ENCODE results near the gene C2CD5. TPM values are rescaled to one million over a fixed set of nuclear protein-coding genes. Genes with fewer than 3 reads are reported as not detected.

The C2CD5 gene
- total RNA-seq, 1 donor from 2014 or later: 34.7 TPM

- intact Hi-C loops (cut with DNase I): no loop called here
These were observed 8.9 kb downstream of the C2CD5 start for GRCh38 chr12:22535478-22535877.

DNA sequence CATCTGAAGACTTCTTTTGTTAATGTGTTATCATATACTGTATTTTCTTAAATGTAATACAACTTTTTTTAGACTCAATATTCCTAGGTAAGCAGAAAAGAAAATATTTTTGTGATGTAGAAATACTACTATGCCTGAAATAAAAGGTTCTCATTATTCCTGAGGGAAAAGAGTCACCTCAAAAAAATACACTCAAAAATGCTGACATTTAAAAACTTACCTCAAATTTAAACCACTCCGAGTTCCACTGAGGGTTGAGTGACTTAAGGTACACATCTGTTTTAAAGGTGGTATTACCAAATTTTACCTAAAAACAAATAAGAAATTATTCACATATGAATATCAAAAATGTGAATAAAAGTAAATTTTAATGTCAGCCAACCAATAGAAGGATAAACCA is 9.3 kb downstream of the C2CD5 start:
- Histone ChIP-seq H3K27ac (no peak overlapping the region), H3K4me3 (no peak overlapping the region), H3K4me1 (peaks cover 0 to 9% of the 10 kb centered on the region in 2 donors), H3K27me3 (no peaks in the 10 kb centered on the region), H3K36me3 (peaks cover 18 to 38% of the 10 kb centered on the region in 2 donors), H3K9me3 (no peaks in the 10 kb centered on the region)
- DNase-seq (ENCODE audit: low spot score in 2 of 2): no peak
- TF ChIP-seq, protein P1, sequence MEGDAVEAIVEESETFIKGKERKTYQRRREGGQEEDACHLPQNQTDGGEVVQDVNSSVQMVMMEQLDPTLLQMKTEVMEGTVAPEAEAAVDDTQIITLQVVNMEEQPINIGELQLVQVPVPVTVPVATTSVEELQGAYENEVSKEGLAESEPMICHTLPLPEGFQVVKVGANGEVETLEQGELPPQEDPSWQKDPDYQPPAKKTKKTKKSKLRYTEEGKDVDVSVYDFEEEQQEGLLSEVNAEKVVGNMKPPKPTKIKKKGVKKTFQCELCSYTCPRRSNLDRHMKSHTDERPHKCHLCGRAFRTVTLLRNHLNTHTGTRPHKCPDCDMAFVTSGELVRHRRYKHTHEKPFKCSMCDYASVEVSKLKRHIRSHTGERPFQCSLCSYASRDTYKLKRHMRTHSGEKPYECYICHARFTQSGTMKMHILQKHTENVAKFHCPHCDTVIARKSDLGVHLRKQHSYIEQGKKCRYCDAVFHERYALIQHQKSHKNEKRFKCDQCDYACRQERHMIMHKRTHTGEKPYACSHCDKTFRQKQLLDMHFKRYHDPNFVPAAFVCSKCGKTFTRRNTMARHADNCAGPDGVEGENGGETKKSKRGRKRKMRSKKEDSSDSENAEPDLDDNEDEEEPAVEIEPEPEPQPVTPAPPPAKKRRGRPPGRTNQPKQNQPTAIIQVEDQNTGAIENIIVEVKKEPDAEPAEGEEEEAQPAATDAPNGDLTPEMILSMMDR (IDR thresholded peaks at IDR 0.05): no peak
- intact Hi-C loops (cut with DNase I): no loop called here

More at GRCh38 chr12:22535478-22535877, 8.9 kb downstream of the C2CD5 start:
- no peak for DNase-seq (ENCODE audit: low spot score in 2 of 2)
- Histone ChIP-seq H3K4me1 (peaks cover 0 to 10% of the 10 kb centered on the region in 2 donors), H3K36me3 (peaks cover 18 to 39% of the 10 kb centered on the region in 2 donors), H3K4me3 (no peak overlapping the region), H3K27me3 (no peaks in the 10 kb centered on the region), H3K27ac (no peak overlapping the region), H3K9me3 (no peaks in the 10 kb centered on the region)
- TF ChIP-seq, protein P1 (IDR thresholded peaks at IDR 0.05): no peak

- intact Hi-C loops (cut with DNase I): no loop called here
- Histone ChIP-seq H3K27ac (no peak overlapping the region), H3K27me3 (no peaks in the 10 kb centered on the region), H3K4me3 (no peak overlapping the region), H3K9me3 (no peaks in the 10 kb centered on the region), H3K36me3 (peaks cover 18 to 32% of the 10 kb centered on the region in 2 donors), H3K4me1 (peaks cover 0 to 4% of the 10 kb centered on the region in 2 donors)
- no peak for DNase-seq (ENCODE audit: low spot score in 2 of 2)
- TF ChIP-seq, protein P1 (IDR thresholded peaks at IDR 0.05): no peak
These were observed 11.2 kb downstream of the C2CD5 start for GRCh38 chr12:22533155-22533554.

DNA sequence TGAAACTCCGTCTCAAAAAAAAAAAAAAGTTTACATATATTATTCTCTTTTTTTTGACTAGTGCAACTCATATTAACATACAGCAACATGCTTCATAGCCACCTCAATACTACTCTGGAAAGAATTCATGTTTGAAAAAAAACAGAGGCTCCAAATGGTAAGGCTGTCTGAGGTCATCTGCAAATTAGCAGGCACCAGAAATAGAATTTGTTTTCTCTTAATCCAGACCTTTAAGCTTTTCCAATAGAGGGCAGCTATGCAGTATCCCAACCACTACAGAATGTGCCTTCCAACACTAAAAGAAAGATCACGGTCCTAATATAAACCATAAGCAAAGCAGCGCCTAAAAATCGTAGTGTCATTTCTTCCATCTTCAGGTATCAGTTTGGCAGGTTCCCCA is 12.0 kb downstream of the C2CD5 start:
- DNase-seq (ENCODE audit: low spot score in 2 of 2): no peak
- H3K4me1 ChIP-seq: peaks cover 0 to 4% of the 10 kb centered on the region in 2 donors
- H3K4me3 ChIP-seq: no peak overlapping the region
- TF ChIP-seq, protein P1 (IDR thresholded peaks at IDR 0.05): no peak
- H3K9me3 ChIP-seq: no peaks in the 10 kb centered on the region
- peaks cover 18 to 32% of the 10 kb centered on the region in 2 donors for H3K36me3 ChIP-seq
- H3K27me3 ChIP-seq: no peaks in the 10 kb centered on the region
- intact Hi-C loops (cut with DNase I): no loop called here
- no peak overlapping the region for H3K27ac ChIP-seq

GRCh38 chr12:22531205-22531604 is 13.1 kb downstream of the C2CD5 start:
- Histone ChIP-seq H3K36me3 (peaks cover 18 to 32% of the 10 kb centered on the region in 2 donors), H3K4me1 (no peaks in the 10 kb centered on the region), H3K9me3 (no peaks in the 10 kb centered on the region), H3K4me3 (no peak overlapping the region), H3K27me3 (no peaks in the 10 kb centered on the region), H3K27ac (no peak overlapping the region)
- DNase-seq (ENCODE audit: low spot score in 2 of 2): no peak
- TF ChIP-seq, protein P1 (IDR thresholded peaks at IDR 0.05): no peak
- intact Hi-C loops (cut with DNase I): no loop called here

Measured in ascending aorta (tissue), 2 donors.